HT1080 (cell line): ENCODE data around the gene ADGRG2. TPM values are rescaled to one million over a fixed set of nuclear protein-coding genes. Genes with fewer than 3 reads are reported as not detected.
"Not testable (repeated sequence)": the region's sequence is repeated elsewhere in the genome, so short reads cannot be mapped to it uniquely, and the experiment has no call there.

Experiments
- DNase-seq: peaks from one replicate; pipeline ENCODE4 v3.0.0-alpha.2; 2015; ENCODE audit warnings: low read depth
- total RNA-seq: library from RNA; depleted of rRNA; stranded (reverse); fragments of >200 nt; shearing (Covaris generic); gene quantifications from 2 replicates; pipeline ENCODE4 v1.2.3, GENCODE V29; 2014

The ADGRG2 gene
- total RNA-seq, 1 experiment from 2014 or later = 0.06 TPM

DNA sequence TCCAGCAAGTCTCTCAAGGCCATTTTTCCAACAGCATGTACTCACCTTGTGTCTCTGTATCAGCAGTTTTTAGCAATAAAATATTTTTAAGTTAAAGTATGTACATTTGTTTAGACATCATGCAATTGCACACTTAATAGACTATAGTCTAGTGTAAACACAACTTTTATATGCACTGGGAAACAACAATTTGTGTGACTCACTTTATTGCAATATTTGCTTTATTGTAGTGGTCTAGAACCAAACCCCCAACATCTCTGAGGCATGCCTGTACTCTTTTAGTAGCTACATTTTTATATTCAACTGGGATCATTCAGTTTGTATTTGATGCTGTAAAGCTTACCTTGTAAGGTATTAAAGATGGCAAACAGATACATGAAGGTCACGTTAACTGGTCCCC lies 123.6 kb downstream of the ADGRG2 start:
- DNase-seq = no peak

DNA sequence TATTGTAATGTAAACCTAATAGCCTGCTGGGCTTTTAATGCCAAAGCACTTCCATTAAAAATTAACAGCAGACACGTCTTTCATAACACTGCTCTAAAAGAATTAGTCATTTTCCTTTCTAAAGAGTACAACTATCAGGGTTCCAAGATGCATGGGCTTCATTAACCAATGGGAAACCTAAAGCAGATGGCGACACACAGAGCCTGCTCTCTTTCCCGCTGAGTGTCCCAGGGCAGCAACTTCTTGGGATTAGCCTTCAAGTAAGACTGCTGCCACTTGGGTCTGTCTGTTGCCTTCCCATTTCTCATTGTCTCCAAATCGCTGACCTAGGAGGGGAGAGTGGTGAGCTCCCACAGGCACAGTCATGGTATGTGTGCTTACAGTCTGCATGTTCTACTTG lies 124.4 kb downstream of the ADGRG2 start:
- no peak for DNase-seq

DNA sequence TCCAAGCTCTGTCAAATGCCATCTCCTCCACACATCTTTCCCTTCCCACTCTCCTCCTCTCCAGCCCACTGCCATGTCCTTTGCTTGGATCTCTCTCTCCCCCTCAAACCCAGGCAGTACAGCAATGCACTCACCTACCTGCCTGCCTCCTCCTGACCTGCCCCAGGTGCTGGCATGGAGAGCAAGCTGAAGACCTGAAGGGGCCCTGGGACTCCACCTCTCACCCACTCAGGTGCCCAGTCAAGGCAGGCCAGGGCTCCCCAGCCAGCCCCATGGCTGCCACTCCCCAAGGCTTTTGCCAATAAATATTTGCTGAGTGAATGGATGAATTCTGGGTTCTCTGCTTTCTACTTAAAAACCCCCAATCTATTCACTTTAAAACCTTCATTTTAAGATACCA lies 125.7 kb downstream of the ADGRG2 start:
- DNase-seq = no peak

DNA sequence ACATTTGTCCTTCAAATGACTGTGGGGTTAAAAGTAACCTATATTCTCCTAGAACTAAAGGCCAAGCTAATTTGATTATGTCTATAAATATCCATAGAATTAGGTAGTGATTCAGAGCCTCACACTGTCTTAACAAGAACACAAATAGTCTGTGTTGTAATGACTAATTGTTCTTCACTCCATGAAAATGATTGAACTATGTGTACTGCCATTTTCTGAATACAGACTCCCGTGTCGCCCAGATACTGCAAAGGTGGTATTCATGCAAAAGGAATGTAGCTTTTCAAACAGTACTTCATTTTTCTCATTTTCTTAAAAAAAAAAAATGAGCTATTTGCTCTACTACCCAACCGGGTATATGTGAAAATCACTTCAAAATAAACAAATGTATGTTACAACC lies 127.0 kb downstream of the ADGRG2 start:
- peak; percentile 65 for DNase-seq

DNA sequence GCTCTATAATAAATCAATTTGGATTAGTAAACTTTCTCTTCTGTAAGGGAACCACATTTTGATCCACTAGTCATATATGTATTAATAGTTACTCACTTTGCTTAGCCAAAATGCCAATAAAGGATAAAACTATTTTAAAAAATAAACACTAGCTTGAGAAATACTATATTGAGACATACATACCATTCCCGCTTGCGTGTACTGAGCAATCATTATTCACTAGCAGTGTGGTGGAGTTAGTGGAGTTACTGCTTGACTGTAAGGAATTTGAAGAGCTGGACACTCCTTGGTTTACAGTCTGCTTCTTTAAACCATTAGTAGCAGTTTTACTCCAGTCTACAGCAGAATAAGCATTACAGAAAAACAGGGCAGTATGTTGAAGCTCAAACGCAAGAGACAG lies 127.6 kb downstream of the ADGRG2 start:
- DNase-seq = peak; percentile 52

DNA sequence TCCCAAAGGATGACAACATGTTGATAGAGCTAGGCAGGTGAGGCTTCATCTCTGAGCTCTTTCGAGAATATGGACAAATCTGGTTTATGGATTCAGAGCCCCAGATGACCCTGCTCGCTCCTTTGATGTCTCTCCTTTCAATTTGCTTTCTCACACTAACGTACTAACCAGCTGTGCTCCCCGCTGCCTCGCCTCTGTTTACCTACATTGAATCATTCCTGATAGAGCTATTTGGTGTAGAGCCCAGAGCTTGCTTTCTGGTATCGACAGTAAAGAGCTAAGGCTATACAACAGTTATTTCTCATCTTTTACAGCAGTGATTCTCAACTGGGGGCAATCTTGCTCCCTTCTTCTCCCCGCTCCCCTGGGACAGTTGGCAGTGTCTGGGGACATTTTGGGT lies 129.4 kb downstream of the ADGRG2 start:
- DNase-seq = no peak

DNA sequence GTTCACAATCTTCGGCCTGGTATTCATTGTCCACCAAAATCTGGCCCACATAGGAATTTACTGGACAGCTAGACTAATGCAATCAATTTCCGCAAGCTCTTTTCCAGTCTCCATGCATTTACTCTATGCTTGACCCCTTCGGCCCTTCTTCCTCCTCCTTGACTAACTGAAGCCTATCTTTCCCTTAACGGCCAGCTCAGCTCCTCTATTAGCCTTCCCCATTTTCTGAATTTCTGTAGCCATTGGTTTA lies 137.2 kb downstream of the ADGRG2 start:
- DNase-seq = peak; percentile 4

DNA sequence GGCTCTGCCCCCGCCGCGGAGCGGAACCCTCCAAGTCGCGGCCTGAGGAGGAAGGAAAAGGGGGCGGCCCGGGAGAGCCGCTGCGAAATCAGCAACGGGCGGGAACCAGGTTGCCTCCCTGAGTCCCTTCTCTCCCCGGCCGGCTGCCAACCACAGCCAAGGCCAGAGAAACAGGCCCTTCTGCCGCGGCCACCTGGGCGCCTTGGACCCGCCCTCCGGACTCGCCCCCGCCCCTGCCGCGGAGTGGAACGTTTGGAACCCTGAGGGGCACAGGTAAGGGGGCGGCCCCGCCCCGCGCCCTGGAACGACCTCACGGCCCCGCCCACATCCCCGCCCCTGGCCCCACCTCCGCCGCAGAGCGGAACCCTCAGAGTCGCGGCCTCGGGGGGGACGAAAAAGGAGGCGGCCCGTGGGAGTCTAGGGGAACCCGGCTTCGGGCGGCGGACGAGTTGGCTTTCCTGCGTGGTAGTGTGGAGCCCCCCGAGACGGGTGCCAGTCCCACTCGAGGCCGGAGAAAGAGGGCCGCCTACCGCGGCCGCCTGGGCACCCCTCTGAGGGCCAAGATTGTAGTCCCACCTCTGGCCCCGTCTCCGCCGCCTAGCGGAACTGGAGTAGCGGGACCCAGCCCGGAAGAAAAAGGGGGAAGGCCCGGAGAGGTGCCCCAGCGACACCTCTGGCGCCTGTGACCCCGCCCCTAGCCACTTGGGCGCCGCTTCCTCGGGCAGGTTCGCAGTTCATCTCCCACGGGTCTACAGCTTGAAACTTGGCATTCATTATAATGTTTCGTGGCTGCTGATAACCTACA lies 137.7 kb downstream of the ADGRG2 start:
- DNase-seq = peak; percentile 69

DNA sequence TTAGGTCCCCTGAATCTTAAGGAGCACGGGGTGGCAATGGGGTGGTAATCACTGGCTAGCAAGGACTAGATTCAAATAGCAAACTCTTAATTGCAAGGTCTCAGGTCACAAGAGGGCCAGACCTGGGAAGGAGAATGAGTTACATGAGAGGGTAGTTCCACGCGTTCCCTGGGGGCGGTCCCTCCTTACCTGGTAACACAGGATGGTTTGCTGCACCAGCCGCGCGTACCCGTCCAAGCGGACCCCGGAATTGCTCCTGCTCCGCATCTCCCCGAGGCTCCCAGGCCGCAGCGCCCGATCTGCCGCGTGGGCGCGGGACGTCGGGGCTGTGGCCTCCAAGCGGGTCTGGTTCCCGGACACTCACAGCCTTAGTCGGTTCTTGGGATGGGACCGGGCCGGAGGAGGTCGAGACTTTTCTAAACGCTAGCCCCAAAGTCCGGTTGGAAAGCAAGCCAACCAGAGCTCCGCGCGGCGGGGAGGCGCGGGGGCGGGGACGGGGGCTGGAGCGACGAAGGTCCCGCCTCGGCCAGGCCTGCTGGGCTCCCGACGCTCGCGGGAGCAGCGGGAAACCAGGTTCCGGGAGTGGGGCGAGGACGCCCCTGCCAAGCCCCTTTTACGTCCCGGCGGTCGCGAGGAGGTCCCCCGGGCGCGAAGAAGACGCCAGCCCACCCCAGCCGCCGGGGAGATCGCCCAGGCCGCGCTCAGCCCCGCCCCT lies 138.4 kb downstream of the ADGRG2 start, which contains the start of gene PHKA2:
Gene PHKA2, minus strand, starts transcription at position 449 of the 715 bp plus-strand sequence. Its CDS starts 182 bp downstream, at position 267.
- DNase-seq = peak; percentile 63

DNA sequence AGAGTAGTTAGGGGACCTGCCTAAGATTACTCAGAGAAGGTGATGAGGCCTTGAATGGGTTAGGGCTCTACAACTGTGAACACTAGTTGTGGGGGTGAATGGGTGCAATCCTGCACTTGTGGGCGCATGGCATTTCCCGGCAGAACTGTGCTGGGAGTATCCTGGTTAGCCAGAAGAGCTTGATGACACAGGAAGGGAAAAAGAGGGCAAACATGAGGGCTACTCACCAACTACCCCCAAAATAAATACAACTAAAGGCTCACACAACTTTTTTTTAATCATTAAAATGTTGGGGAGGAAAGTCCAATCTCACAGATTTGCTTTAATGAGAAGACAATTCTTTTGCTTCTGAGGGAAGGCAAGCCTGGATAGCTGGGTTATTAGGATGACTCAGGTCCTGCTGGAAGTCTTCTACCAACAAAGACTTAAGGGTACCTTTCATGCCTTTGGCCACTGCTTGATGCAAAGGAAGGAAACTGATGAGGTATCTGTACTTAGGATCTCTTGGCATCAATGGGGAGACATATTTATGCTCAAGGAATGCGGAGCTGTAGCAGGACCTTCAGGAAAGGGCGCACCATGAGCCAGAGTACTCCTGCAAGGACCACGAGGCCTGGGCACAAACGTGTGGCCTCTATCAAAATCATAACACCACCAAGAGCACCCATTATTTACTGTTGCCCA lies 141.0 kb downstream of the ADGRG2 start:
- no peak for DNase-seq

DNA sequence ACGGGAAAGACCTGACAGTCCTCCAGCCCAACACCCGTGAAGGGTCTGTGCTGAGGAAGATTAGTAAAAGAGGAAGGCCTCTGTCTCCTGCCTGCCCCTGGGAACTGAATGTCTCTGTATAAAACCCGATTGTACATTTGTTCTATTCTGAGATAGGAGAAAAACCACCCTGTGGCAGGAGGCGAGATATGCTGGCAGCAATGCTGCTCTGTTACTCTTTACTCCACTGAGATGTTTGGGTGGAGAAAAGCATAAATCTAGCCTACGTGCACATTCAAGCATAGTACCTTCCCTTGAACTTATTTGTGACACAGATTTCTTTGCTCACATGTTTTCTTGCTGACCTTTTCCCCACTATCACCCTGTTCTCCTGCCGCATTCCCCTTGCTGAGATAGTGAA lies 142.0 kb downstream of the ADGRG2 start:
- not testable (repeated sequence) for DNase-seq

DNA sequence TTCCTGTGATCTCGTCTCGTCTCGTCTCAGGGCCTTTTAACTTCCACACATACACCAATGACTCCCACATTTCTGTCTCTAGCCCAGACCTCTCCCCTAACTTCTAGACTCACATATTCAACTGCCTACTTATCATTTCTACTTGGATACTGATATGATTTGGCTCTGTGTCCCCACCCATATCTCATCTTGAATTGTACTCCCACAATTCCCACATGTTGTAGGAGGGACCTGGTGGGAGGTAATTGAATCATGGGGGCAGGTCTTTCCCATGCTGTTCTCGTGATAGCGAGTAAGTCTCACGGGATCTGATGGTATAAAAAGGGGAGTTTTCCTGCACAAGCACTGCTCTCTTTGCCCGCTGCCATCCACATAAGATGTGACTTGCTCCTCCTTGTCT lies 147.3 kb downstream of the ADGRG2 start:
- DNase-seq = no peak

DNA sequence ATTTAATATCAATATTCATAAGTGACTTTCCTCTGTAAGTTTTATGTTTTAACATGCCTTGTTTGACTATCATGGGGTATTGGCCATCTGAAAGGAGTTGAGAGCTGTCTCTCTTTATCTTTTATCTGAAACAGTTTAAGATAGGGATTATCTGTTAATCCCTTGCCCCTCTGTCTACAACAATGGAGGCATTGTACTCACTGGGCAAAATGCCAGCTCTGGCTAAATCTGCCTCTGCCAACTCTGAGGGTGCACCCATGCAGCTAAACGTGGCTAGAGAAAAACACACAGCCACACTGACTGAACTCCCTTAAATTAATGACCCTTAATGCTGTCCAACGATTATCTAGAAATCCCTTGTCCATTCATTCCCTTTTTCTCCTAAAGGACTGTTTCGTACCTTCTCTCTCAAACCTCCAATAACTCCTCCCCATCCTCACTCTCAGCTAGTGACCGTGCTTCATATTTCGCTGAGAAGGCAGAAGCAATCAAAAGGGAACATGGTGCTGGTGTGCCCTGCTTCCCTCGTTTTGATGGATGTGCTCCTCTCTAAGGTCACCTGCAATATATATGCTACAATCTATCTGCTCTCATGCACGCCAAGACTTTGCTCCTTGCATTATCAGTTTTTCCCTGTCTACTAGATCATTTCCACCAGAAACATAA lies 148.6 kb downstream of the ADGRG2 start:
- DNase-seq = no peak

DNA sequence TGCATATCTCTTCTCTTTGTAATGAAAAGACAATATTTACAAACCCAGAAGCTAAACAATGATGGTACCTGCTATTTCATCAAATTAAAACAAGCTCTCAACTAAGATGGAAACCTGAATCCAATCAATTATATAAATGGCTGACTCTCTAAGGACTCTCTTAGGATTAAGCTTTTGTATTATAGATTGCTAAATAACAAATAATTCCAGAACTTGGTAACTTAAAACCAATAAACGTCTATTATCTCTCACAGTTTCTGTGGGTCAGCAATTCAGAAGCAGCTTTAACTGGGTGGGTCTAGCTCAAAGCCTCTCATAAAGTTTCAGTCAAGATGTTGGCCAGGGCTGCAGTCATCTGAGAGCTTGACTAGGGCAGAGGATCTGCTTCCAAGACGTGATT lies 150.8 kb downstream of the ADGRG2 start:
- DNase-seq = no peak

DNA sequence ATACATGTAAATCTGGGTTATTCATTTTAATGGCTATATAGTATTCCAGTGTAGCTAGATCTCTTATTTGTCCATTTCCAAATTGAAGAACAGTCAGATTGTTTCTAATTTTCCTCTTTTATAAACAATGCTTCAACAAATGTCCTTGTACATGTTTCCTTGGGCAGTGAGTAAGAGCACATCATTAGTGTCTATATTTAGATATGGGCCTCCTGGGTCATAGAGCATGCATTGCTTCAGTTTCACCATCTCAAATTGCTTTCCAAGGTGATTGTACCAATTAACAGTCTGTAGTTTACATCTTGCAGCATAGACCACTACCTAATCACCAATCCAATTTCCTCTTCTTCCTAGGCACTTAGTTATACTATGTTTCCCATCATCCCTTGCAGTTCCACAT lies 151.8 kb downstream of the ADGRG2 start:
- no peak for DNase-seq

DNA sequence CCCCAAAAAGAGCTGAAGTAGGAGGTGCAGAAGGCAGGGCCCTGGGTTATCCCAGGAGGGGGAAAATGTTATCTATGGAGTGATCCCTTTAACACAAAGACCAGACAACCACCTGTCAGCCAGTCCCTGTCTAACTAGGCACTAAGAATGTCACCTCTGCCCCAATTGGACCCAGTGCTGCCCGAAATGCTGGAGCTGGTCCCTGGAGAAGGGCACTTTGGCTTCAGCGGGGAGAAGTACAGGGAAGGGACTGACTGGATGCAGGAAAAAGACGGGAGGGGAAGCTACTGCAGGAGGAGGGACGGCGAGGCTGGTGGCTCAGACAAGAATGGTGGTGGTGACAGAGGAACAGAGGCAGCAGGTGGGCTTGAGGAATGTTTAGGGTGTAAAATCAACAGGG lies 155.6 kb downstream of the ADGRG2 start:
- no peak for DNase-seq

DNA sequence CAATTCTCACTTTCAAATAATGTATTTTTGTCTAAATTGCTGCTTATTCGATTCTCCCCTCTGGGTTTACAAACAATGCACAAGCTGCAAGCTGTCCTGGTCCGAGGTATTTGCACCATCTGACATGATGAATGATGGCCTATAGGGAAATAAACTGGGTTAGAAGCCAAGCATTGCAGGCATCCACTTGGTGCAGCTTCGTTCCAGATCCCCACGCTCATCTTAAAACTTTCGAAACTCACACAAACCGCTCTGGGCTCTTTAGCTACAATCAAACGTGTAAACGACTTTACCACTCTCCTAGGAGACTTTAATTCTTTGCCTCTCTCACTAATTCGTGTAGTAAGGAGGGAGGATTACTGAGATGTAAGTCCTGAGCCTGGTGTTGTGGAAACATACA lies 157.4 kb downstream of the ADGRG2 start:
- no peak for DNase-seq

DNA sequence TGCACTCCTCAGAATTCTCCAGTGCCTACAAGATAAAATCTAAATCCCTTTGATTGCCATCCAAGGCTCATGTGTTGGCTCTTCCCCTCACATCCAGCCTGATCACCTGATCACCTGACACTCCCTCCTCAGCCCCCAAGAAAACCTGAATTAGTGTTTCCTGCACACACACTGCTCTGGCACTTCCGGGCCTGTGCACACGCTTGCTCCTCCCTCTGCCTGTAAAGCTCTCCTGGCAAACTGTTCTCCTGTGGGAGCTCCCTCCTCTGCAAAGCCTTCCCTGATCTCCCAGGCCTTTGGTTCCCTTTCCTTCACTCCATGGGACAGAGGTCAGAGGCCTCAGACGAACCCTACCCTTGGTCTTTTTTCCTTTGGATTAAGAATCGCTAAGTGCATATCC lies 158.2 kb downstream of the ADGRG2 start:
- DNase-seq = no peak

DNA sequence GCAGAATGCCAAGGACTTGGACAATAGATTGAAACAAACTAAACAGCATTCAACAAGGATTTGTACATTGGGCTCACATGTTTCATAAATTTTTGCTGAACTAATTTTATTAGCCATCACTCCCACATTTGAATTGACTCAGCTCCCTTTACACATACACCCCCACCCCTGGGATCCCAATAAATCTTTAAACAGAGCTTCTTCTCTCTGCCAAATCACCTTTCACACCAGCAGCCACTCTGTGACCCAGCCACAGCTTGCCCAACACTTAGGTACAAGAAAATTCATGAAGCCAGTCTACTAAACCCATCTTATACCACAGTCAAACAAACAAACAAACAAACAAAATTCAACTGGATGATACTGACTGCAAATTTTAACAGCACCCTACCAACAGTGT lies 159.9 kb downstream of the ADGRG2 start:
- no peak for DNase-seq

DNA sequence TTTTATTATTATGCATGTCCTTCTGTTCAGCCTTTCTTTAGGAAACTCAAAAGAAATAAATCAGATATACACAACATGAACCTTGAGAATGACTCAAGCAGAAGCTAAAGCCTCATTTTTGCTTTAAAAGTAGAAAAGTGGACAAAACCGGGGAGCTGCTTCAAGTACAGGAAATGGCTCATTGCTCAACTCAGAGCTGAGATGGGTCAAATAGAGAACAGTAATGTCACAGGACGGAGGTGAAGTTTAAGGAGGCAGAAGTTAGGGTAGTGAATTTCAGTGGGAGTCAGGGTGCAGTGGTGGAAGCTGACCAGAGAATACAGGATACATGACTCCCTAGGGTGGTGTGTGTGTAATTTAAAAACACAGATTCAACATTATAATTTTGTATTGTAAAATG lies 160.6 kb downstream of the ADGRG2 start:
- peak; percentile 37 for DNase-seq

DNA sequence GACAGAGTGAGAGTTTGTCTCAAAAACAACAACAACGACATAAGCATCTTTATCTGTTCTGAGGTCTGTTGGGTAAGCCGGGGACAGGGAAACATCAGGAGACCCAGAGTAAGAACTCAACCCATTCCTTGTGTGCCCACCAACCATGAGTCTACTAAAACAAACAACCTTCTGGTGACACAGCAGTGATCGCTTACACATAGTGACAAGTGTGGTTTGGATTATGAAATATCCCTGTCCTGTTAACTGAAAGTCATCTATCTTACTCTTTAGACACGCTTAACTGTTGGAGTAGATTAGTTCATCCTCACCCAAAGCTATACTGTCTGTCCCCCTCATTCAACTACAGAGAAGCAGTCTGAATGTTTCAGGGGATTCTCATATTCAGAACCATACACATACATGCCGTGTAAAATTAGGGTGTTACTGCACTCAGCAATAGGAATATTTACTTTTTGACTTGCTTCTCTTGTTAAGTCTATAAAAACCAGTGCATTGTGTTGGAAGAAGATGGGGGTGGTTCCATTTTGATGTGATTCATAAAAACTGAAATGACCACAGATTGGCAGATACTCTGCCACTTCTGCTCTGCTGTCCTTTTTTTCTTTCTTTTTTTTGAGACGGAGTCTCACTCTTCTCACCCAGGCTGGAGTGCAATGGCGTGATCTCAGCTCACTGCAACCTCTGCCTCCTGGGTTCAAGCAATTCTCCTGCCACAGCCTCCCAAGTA lies 165.8 kb downstream of the ADGRG2 start:
- DNase-seq = no peak
